Fibroblast of skin of left biceps (primary cell): ENCODE measurements around the gene BMP7.

Experiments used
- DNase-seq, 2 experiments: peaks; one replicate each; pipeline ENCODE4 v3.0.0-alpha.2; 2013; ENCODE audit warnings: low read depth in 2 of 2

Gene BMP7

GRCh38 chr20:57147185-57147584 lies 119.3 kb downstream of the BMP7 start:
- no peak for DNase-seq

- no peak for DNase-seq
These were observed 120.3 kb downstream of the BMP7 start for GRCh38 chr20:57146155-57146554.

GRCh38 chr20:57145089-57145631 lies 121.3 kb downstream of the BMP7 start:
- no peak for DNase-seq

GRCh38 chr20:57143173-57143572 lies 123.3 kb downstream of the BMP7 start:
- DNase-seq: no peak

- no peak for DNase-seq
These were observed 123.8 kb downstream of the BMP7 start for GRCh38 chr20:57142667-57143066.

- DNase-seq: no peak
These were observed 124.9 kb downstream of the BMP7 start for GRCh38 chr20:57141492-57141891.

- no peak for DNase-seq
These were observed 126.0 kb downstream of the BMP7 start for GRCh38 chr20:57140416-57140965.

GRCh38 chr20:57139342-57140093 lies 126.9 kb downstream of the BMP7 start:
- no peak for DNase-seq

- DNase-seq: no peak
These were observed 128.0 kb downstream of the BMP7 start for GRCh38 chr20:57138198-57138995.

- DNase-seq: no peak
These were observed 128.8 kb downstream of the BMP7 start for GRCh38 chr20:57137676-57138075.

- no peak for DNase-seq
These were observed 129.7 kb downstream of the BMP7 start for GRCh38 chr20:57136734-57137133.

- no peak for DNase-seq
These were observed 130.6 kb downstream of the BMP7 start for GRCh38 chr20:57135875-57136274.

- no peak for DNase-seq
These were observed 131.6 kb downstream of the BMP7 start for GRCh38 chr20:57134804-57135203.

- peak; percentile 10 to 22 for DNase-seq
These were observed 132.4 kb downstream of the BMP7 start for GRCh38 chr20:57133926-57134650.

- no peak for DNase-seq
These were observed 134.6 kb downstream of the BMP7 start for GRCh38 chr20:57131601-57132391.

- DNase-seq: no peak
These were observed 135.4 kb downstream of the BMP7 start for GRCh38 chr20:57131077-57131476.

GRCh38 chr20:57130160-57130772 lies 136.2 kb downstream of the BMP7 start:
- no peak for DNase-seq

GRCh38 chr20:57129303-57129702 lies 137.1 kb downstream of the BMP7 start:
- no peak for DNase-seq

- no peak for DNase-seq
These were observed 138.2 kb downstream of the BMP7 start for GRCh38 chr20:57128044-57128757.
